HepG2 (cell line): ENCODE results near the gene RBM12. TPM values are rescaled to one million over a fixed set of nuclear protein-coding genes. Genes with fewer than 3 reads are reported as not detected.

Experiments used
- BATF2 ChIP-seq: sonication (generic); formaldehyde crosslinking; IDR thresholded peaks from 2 replicates; pipeline ENCODE4 v1.8.0; 2022; ENCODE audit warnings: mild to moderate bottlenecking, missing genetic modification reagents, moderate library complexity
- CBX5 ChIP-seq: sonication (generic); formaldehyde crosslinking; IDR thresholded peaks from 2 replicates; pipeline ENCODE4 v1.4.0; 2020; ENCODE audit warnings: missing genetic modification reagents, borderline replicate concordance
- ELK4 ChIP-seq: sonication (generic); formaldehyde crosslinking; IDR thresholded peaks from 2 replicates; pipeline ENCODE4 v1.9.0; 2021; ENCODE audit warnings: missing genetic modification reagents, borderline replicate concordance
- KLF6 ChIP-seq: IDR thresholded peaks from 2 replicates; pipeline ENCODE4 v1.8.0; 2016; ENCODE audit warnings: missing biosample characterization, missing genetic modification reagents
- MZF1 ChIP-seq: sonication (generic); formaldehyde crosslinking; IDR thresholded peaks from 2 replicates; pipeline ENCODE4 v1.8.1; 2023; ENCODE audit warnings: mild to moderate bottlenecking, missing genetic modification reagents, borderline replicate concordance
- PAX8 ChIP-seq: sonication (generic); formaldehyde crosslinking; IDR thresholded peaks from 2 replicates; pipeline ENCODE4 v1.8.0; 2022; ENCODE audit warnings: mild to moderate bottlenecking, missing genetic modification reagents, borderline replicate concordance
- RARG ChIP-seq: sonication (generic); formaldehyde crosslinking; IDR thresholded peaks from 2 replicates; pipeline ENCODE4 v1.4.0; 2020; ENCODE audit warnings: low read depth, mild to moderate bottlenecking, missing genetic modification reagents
- RBAK ChIP-seq: sonication (generic); formaldehyde crosslinking; IDR thresholded peaks from 2 replicates; pipeline ENCODE4 v1.5.1; 2020; ENCODE audit warnings: mild to moderate bottlenecking, missing genetic modification reagents
- SALL1 ChIP-seq: sonication (generic); formaldehyde crosslinking; IDR thresholded peaks from 2 replicates; pipeline ENCODE4 v1.8.0; 2022; ENCODE audit warnings: mild to moderate bottlenecking, missing genetic modification reagents
- SMAD9 ChIP-seq: sonication (generic); formaldehyde crosslinking; IDR thresholded peaks from 2 replicates; pipeline ENCODE4 v1.5.1; 2020; ENCODE audit warnings: mild to moderate bottlenecking, missing genetic modification reagents
- TBX2 ChIP-seq: sonication (generic); formaldehyde crosslinking; IDR thresholded peaks from 2 replicates; pipeline ENCODE4 v1.5.0; 2020; ENCODE audit warnings: missing genetic modification reagents, mild to moderate bottlenecking, borderline replicate concordance
- TEAD3 ChIP-seq: optimal IDR thresholded peaks from 2 replicates; pipeline ENCODE3; 2016; ENCODE audit warnings: borderline replicate concordance
- ZNF143 ChIP-seq: sonication (generic); formaldehyde crosslinking; IDR thresholded peaks from 2 replicates; pipeline ENCODE4 v1.4.0; 2020; ENCODE audit warnings: missing genetic modification reagents
- ZNF160 ChIP-seq: sonication (generic); formaldehyde crosslinking; IDR thresholded peaks from 2 replicates; pipeline ENCODE4 v1.8.0; 2022; ENCODE audit warnings: mild to moderate bottlenecking, inconsistent platforms, missing genetic modification reagents
- ZNF234 ChIP-seq: sonication (generic); formaldehyde crosslinking; conservative IDR thresholded peaks from 2 replicates; pipeline ENCODE4 v1.5.1; 2020; ENCODE audit warnings: mild to moderate bottlenecking, missing genetic modification reagents
- ZNF256 ChIP-seq: sonication (generic); formaldehyde crosslinking; conservative IDR thresholded peaks from 2 replicates; pipeline ENCODE4 v1.4.0; 2020; ENCODE audit warnings: missing genetic modification reagents
- ZNF33A ChIP-seq: sonication (generic); formaldehyde crosslinking; IDR thresholded peaks from 2 replicates; pipeline ENCODE4 v1.5.1; 2020; ENCODE audit warnings: missing genetic modification reagents, mild to moderate bottlenecking, moderate library complexity, borderline replicate concordance
- ZNF430 ChIP-seq: sonication (generic); formaldehyde crosslinking; IDR thresholded peaks from 2 replicates; pipeline ENCODE4 v1.9.0; 2021; ENCODE audit warnings: mild to moderate bottlenecking, missing genetic modification reagents
- ZNF580 ChIP-seq: IDR thresholded peaks from 2 replicates; pipeline ENCODE4 v1.6.1; 2016; ENCODE audit warnings: low read depth, borderline replicate concordance
- ZNF724P ChIP-seq: sonication (generic); formaldehyde crosslinking; IDR thresholded peaks from 2 replicates; pipeline ENCODE4 v1.8.0; 2022; ENCODE audit warnings: missing genetic modification reagents, borderline replicate concordance
- ZSCAN12 ChIP-seq: sonication (generic); formaldehyde crosslinking; IDR thresholded peaks from 2 replicates; pipeline ENCODE4 v1.9.0; 2021; ENCODE audit warnings: mild to moderate bottlenecking, missing genetic modification reagents
- polyA plus RNA-seq, 8 experiments: library from polyadenylated mRNA; depleted of rRNA in 3 of 8; stranded (reverse) in 7 of 8; unstranded in 1 of 8; fragments of >200 nt; fragmentation: Illumina TruSeq in 4 of 8; extraction: Trizol in 4 of 8; gene quantifications; 2 replicates each; pipeline versions ENCODE4 v1.2.1 to v1.2.3, GENCODE V29; 2011 to 2016; ENCODE audit warnings: low read depth in 4 of 8, missing spikeins in 1 of 8, mixed read lengths in 1 of 8; ENCODE audit not compliant: insufficient read depth in 1 of 8
- total RNA-seq, 5 experiments: library from RNA; depleted of rRNA; stranded (reverse); fragments of >200 nt; fragmentation: Illumina TruSeq; extraction: Trizol; gene quantifications; 2 replicates each; pipeline ENCODE4 v1.2.3, GENCODE V29; 2016; ENCODE audit warnings: low read depth in 1 of 5
- TF ChIP-seq, protein P1 (sequence below): sonication (generic); formaldehyde crosslinking; IDR thresholded peaks from 2 replicates; pipeline ENCODE4 v1.4.0; 2020; ENCODE audit warnings: missing genetic modification reagents, low read depth, mild to moderate bottlenecking, borderline replicate concordance
- TF ChIP-seq, protein P2 (sequence below): sonication (generic); formaldehyde crosslinking; IDR thresholded peaks from 2 replicates; pipeline ENCODE4 v1.4.0; 2020; ENCODE audit warnings: mild to moderate bottlenecking, missing genetic modification reagents
- TF ChIP-seq, protein P3 (sequence below): sonication (generic); formaldehyde crosslinking; IDR thresholded peaks from 2 replicates; pipeline ENCODE4 v1.4.0; 2020; ENCODE audit warnings: low read depth, mild to moderate bottlenecking, missing genetic modification reagents

RBM12 gene
- total and polyA plus RNA-seq, 2 of the 13 experiments (the other 11 are each of a cell fraction or from before 2014, with no cell fraction given), result 97.9 to 104 TPM

DNA sequence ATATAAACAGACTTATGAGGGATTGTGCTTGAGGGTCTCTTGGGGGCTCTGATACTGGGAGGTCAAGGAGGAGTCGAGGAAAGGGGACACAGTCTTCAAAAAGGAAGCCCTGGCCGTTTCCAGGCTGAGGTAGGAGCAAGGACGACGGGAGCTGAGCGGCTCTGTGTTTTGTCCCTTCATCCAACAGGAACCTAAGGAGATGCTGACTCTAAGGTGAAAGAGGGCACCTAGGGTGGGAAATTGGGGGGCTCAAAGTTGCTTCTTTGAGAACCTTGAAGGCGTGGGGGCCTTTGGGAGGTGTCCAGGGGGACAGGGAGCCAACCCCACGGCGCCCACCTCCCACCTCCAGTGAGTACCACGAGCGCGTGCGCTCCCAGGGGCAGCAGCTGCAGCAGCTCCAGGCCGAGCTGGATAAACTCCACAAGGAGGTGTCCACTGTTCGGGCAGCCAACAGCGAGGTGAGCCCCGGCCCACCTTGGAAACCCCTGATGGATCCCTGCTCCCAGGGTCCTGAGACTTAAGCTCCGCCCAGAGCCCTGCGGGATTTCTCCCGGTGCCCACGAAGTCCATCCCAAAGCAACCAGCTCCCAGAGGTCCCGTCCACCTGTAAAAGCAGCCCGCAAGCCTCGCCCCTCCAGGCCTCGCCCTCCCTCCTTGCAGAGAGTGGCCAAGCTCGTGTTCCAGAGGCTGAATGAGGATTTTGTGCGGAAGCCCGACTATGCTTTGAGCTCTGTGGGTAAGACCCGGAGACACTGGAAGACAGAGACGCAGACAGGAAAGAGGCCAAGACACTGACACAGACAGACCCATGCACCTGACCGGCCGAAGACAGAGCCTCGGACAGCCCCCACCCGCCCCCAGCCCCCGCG is 46.2 kb downstream of the RBM12 start (continued):
- TF ChIP-seq, protein P1, sequence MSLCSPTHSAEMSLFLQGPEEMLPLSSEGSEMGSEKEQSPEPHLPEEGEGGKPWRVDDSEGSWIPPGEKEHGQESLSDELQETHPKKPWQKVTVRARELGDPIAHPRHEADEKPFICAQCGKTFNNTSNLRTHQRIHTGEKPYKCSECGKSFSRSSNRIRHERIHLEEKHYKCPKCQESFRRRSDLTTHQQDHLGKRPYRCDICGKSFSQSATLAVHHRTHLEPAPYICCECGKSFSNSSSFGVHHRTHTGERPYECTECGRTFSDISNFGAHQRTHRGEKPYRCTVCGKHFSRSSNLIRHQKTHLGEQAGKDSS (CRISPR knock-in tag), result no peak
- TF ChIP-seq PAX8 (CRISPR knock-in tag) (peak; percentile 50; the same call in 1 of the 2 replicates), ZNF580 (CRISPR knock-in tag) (0 out of 2 replicates have a peak, but pooled peaks have one; percentile 23), TBX2 (CRISPR knock-in tag) (no peak; the same call in 1 of the 2 replicates), ZNF33A (CRISPR knock-in tag) (no peak; the same call in 1 of the 2 replicates), KLF6 (no peak), ZNF256 (no peak), ZSCAN12 (CRISPR knock-in tag) (no peak), TEAD3 (CRISPR knock-in tag) (peak; percentile 27), ELK4 (CRISPR knock-in tag) (no peak), RBAK (CRISPR knock-in tag) (0 out of 2 replicates have a peak, but pooled peaks have one; percentile 16), SALL1 (peak; percentile 50; the same call in 1 of the 2 replicates), RARG (CRISPR knock-in tag) (no peak), MZF1 (CRISPR knock-in tag) (peak; percentile 69; the same call in 1 of the 2 replicates), BATF2 (0 out of 2 replicates have a peak, but pooled peaks have one; percentile 6), ZNF234 (no peak), SMAD9 (CRISPR knock-in tag) (no peak), CBX5 (CRISPR knock-in tag) (no peak; the same call in 1 of the 2 replicates), ZNF143 (CRISPR knock-in tag) (peak; percentile 38; the same call in 1 of the 2 replicates), ZNF430 (CRISPR knock-in tag) (peak; percentile 42; the same call in 1 of the 2 replicates), ZNF724P (CRISPR knock-in tag) (0 out of 2 replicates have a peak, but pooled peaks have one; percentile 47), ZNF160 (CRISPR knock-in tag) (no peak)
- TF ChIP-seq, protein P2, sequence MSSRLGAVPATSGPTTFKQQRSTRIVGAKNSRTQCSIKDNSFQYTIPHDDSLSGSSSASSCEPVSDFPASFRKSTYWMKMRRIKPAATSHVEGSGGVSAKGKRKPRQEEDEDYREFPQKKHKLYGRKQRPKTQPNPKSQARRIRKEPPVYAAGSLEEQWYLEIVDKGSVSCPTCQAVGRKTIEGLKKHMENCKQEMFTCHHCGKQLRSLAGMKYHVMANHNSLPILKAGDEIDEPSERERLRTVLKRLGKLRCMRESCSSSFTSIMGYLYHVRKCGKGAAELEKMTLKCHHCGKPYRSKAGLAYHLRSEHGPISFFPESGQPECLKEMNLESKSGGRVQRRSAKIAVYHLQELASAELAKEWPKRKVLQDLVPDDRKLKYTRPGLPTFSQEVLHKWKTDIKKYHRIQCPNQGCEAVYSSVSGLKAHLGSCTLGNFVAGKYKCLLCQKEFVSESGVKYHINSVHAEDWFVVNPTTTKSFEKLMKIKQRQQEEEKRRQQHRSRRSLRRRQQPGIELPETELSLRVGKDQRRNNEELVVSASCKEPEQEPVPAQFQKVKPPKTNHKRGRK (CRISPR knock-in tag), result no peak
- TF ChIP-seq, protein P3, sequence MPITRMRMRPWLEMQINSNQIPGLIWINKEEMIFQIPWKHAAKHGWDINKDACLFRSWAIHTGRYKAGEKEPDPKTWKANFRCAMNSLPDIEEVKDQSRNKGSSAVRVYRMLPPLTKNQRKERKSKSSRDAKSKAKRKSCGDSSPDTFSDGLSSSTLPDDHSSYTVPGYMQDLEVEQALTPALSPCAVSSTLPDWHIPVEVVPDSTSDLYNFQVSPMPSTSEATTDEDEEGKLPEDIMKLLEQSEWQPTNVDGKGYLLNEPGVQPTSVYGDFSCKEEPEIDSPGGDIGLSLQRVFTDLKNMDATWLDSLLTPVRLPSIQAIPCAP, result no peak
